H1 (cell line): Measurements from ENCODE around the gene TAF1B. TPM values are rescaled to one million over a fixed set of nuclear protein-coding genes. Genes with fewer than 3 reads are reported as not detected.

ENCODE experiments used
- CBX5 ChIP-seq: fragments of 300-800, 300-1000 bp; sonication (generic); IDR thresholded peaks from 2 replicates; pipeline ENCODE4 v1.7.1; 2016; ENCODE audit warnings: antibody characterized with exemption, low read length, low read depth
- CEBPB ChIP-seq: IDR thresholded peaks from 2 replicates; pipeline ENCODE4 v1.6.1; 2012; ENCODE audit warnings: low read depth, low read length
- CTBP2 ChIP-seq: IDR thresholded peaks from 2 replicates; pipeline ENCODE4 v1.7.0; 2011; ENCODE audit warnings: borderline replicate concordance, mild to moderate bottlenecking, moderate library complexity, mixed read lengths, low read length; ENCODE audit not compliant: insufficient read depth, insufficient read length
- FOSL1 ChIP-seq: IDR thresholded peaks from 2 replicates; pipeline ENCODE4 v1.6.1; 2011; ENCODE audit warnings: mild to moderate bottlenecking, low read depth, low read length, moderate library complexity; ENCODE audit not compliant: insufficient read depth
- SIRT6 ChIP-seq: IDR thresholded peaks from one replicate; pipeline ENCODE4 v1.7.1; 2012; ENCODE audit warnings: low read length, inconsistent platforms
- polyA plus RNA-seq, 7 experiments: library from polyadenylated mRNA; depleted of rRNA in 3 of 7; stranded (reverse) in 5 of 7; unstranded in 2 of 7; fragments of >200 nt in 5 of 7; fragments of 200-250 nt in 2 of 7; gene quantifications; 1 replicate in 5 of 7; 2 replicates in 1 of 7; 4 replicates in 1 of 7; pipeline versions ENCODE4 v1.2.1 to v1.2.3, GENCODE V29; 2011 to 2013; ENCODE audit warnings: missing spikeins in 2 of 7, mixed read lengths in 2 of 7
- total RNA-seq: library from RNA; stranded (reverse); fragmentation: NEBNext Ultra II Directional; extraction: Animal tissue kit (Norgen Biotek cat#: 25700); gene quantifications from 2 replicates; pipeline ENCODE4 v1.2.1, GENCODE V29; 2021
- TF ChIP-seq, protein P1 (sequence below): fragments of 300-600 bp; sonication (generic); IDR thresholded peaks from 2 replicates; pipeline ENCODE4 v1.7.1; 2012; ENCODE audit warnings: low read length, moderate library complexity, mild to moderate bottlenecking, inconsistent platforms; ENCODE audit not compliant: insufficient replicate concordance
- TF ChIP-seq, protein P2 (sequence below): IDR thresholded peaks from 2 replicates; pipeline ENCODE4 v1.6.1; 2012; ENCODE audit warnings: low read length, inconsistent platforms
- TF ChIP-seq, protein P3 (sequence below): IDR thresholded peaks from 2 replicates; pipeline ENCODE4 v1.6.1; 2012; ENCODE audit warnings: inconsistent platforms

Gene TAF1B
- total and polyA plus RNA-seq, 2 of the 8 experiments (the other 6 are each of a cell fraction or from before 2014, with no cell fraction given) = 6.6 to 25.2 TPM

DNA sequence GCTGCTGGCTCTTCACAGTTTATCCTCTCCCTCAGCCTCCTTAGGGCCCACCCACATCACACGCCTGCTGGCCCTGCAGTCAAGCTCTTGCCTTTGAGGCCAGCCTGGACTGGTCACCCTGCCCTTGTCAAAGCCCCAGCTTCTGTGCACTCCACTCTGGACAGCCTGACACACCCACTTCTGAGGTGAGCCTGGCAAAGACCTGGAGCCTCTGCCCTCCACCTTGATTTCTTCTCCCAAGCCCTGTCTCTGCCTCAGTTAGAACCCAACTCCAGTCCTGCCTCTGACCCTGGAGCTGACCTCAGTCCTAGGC lies 37.0 kb upstream of the TAF1B start (continued):
- TF ChIP-seq, protein P1, sequence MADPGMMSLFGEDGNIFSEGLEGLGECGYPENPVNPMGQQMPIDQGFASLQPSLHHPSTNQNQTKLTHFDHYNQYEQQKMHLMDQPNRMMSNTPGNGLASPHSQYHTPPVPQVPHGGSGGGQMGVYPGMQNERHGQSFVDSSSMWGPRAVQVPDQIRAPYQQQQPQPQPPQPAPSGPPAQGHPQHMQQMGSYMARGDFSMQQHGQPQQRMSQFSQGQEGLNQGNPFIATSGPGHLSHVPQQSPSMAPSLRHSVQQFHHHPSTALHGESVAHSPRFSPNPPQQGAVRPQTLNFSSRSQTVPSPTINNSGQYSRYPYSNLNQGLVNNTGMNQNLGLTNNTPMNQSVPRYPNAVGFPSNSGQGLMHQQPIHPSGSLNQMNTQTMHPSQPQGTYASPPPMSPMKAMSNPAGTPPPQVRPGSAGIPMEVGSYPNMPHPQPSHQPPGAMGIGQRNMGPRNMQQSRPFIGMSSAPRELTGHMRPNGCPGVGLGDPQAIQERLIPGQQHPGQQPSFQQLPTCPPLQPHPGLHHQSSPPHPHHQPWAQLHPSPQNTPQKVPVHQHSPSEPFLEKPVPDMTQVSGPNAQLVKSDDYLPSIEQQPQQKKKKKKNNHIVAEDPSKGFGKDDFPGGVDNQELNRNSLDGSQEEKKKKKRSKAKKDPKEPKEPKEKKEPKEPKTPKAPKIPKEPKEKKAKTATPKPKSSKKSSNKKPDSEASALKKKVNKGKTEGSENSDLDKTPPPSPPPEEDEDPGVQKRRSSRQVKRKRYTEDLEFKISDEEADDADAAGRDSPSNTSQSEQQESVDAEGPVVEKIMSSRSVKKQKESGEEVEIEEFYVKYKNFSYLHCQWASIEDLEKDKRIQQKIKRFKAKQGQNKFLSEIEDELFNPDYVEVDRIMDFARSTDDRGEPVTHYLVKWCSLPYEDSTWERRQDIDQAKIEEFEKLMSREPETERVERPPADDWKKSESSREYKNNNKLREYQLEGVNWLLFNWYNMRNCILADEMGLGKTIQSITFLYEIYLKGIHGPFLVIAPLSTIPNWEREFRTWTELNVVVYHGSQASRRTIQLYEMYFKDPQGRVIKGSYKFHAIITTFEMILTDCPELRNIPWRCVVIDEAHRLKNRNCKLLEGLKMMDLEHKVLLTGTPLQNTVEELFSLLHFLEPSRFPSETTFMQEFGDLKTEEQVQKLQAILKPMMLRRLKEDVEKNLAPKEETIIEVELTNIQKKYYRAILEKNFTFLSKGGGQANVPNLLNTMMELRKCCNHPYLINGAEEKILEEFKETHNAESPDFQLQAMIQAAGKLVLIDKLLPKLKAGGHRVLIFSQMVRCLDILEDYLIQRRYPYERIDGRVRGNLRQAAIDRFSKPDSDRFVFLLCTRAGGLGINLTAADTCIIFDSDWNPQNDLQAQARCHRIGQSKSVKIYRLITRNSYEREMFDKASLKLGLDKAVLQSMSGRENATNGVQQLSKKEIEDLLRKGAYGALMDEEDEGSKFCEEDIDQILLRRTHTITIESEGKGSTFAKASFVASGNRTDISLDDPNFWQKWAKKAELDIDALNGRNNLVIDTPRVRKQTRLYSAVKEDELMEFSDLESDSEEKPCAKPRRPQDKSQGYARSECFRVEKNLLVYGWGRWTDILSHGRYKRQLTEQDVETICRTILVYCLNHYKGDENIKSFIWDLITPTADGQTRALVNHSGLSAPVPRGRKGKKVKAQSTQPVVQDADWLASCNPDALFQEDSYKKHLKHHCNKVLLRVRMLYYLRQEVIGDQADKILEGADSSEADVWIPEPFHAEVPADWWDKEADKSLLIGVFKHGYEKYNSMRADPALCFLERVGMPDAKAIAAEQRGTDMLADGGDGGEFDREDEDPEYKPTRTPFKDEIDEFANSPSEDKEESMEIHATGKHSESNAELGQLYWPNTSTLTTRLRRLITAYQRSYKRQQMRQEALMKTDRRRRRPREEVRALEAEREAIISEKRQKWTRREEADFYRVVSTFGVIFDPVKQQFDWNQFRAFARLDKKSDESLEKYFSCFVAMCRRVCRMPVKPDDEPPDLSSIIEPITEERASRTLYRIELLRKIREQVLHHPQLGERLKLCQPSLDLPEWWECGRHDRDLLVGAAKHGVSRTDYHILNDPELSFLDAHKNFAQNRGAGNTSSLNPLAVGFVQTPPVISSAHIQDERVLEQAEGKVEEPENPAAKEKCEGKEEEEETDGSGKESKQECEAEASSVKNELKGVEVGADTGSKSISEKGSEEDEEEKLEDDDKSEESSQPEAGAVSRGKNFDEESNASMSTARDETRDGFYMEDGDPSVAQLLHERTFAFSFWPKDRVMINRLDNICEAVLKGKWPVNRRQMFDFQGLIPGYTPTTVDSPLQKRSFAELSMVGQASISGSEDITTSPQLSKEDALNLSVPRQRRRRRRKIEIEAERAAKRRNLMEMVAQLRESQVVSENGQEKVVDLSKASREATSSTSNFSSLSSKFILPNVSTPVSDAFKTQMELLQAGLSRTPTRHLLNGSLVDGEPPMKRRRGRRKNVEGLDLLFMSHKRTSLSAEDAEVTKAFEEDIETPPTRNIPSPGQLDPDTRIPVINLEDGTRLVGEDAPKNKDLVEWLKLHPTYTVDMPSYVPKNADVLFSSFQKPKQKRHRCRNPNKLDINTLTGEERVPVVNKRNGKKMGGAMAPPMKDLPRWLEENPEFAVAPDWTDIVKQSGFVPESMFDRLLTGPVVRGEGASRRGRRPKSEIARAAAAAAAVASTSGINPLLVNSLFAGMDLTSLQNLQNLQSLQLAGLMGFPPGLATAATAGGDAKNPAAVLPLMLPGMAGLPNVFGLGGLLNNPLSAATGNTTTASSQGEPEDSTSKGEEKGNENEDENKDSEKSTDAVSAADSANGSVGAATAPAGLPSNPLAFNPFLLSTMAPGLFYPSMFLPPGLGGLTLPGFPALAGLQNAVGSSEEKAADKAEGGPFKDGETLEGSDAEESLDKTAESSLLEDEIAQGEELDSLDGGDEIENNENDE = no peak
- TF ChIP-seq, protein P2, sequence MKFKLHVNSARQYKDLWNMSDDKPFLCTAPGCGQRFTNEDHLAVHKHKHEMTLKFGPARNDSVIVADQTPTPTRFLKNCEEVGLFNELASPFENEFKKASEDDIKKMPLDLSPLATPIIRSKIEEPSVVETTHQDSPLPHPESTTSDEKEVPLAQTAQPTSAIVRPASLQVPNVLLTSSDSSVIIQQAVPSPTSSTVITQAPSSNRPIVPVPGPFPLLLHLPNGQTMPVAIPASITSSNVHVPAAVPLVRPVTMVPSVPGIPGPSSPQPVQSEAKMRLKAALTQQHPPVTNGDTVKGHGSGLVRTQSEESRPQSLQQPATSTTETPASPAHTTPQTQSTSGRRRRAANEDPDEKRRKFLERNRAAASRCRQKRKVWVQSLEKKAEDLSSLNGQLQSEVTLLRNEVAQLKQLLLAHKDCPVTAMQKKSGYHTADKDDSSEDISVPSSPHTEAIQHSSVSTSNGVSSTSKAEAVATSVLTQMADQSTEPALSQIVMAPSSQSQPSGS = no peak
- TF ChIP-seq CBX5 (no peak), FOSL1 (no peak), SIRT6 (no peak), CEBPB (no peak), CTBP2 (no peak)
- TF ChIP-seq, protein P3, sequence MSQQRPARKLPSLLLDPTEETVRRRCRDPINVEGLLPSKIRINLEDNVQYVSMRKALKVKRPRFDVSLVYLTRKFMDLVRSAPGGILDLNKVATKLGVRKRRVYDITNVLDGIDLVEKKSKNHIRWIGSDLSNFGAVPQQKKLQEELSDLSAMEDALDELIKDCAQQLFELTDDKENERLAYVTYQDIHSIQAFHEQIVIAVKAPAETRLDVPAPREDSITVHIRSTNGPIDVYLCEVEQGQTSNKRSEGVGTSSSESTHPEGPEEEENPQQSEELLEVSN = no peak
- TF ChIP-seq, all 59 proteins: peak for 0
